IPS-18a (cell line): ENCODE measurements around the gene C12orf56.

Source experiments
- H3K27ac ChIP-seq: one replicate; pipeline ENCODE4 v1.5.1; 2013; ENCODE audit warnings: low read length
- H3K27me3 ChIP-seq: one replicate; pipeline ENCODE4 v1.6.1; 2013; ENCODE audit warnings: mild to moderate bottlenecking, low read length; ENCODE audit not compliant: control insufficient read depth, insufficient read depth
- H3K36me3 ChIP-seq: one replicate; pipeline ENCODE4 v1.6.1; 2013; ENCODE audit warnings: low read depth, low read length; ENCODE audit not compliant: control insufficient read depth
- H3K4me1 ChIP-seq: one replicate; pipeline ENCODE4 v1.6.1; 2013; ENCODE audit warnings: low read depth, low read length; ENCODE audit not compliant: control insufficient read depth
- H3K4me3 ChIP-seq: one replicate; pipeline ENCODE4 v1.5.1; 2013; ENCODE audit warnings: low read length
- H3K9ac ChIP-seq: one replicate; pipeline ENCODE4 v1.6.1; 2013; ENCODE audit warnings: mild to moderate bottlenecking, low read length, moderate library complexity
- H3K9me3 ChIP-seq: one replicate; pipeline ENCODE4 v1.6.1; 2013; ENCODE audit warnings: low read depth, low read length; ENCODE audit not compliant: control insufficient read depth

The C12orf56 gene

GRCh38 chr12:64258576-64258975 lies 132.0 kb downstream of the C12orf56 start:
- Histone ChIP-seq H3K9me3 (no peaks in the 10 kb centered on the region), H3K27ac (no peak overlapping the region), H3K9ac (no peak overlapping the region), H3K4me1 (no peaks in the 10 kb centered on the region), H3K4me3 (no peak overlapping the region), H3K27me3 (no peaks in the 10 kb centered on the region), H3K36me3 (no peaks in the 10 kb centered on the region)

DNA sequence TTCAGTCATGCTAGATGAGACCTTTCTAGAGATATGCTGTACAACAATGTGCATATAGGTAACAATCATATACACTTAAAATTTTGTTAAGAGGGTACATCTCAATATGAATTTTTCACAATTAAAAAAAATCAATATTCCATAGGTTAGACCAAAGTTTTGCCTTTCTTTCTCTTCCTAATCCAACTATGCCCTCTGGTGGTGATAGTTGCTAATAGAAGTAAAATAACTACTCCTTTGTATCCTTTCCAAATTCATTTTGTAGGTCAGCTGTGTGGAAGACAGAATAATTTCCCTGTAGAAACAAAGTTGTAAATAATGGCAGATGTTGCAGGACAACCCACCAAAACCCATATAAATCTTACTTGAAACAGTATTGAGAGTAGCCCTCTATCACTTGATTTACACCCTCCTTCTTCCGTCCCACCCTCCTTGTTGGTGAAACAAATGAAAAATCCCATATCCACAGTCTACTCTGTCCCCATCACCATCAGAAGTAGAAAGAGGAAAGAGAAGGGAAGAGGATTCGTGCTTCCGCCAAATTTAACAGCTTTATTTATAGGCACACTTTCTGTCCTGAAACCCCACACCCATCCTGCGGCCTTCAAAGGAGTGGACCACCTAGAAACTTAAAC lies 134.3 kb downstream of the C12orf56 start:
- H3K36me3 ChIP-seq, result no peaks in the 10 kb centered on the region
- no peaks in the 10 kb centered on the region for H3K4me1 ChIP-seq
- no peaks in the 10 kb centered on the region for H3K9me3 ChIP-seq
- no peak overlapping the region for H3K9ac ChIP-seq
- no peak overlapping the region for H3K27ac ChIP-seq
- H3K27me3 ChIP-seq, result no peaks in the 10 kb centered on the region
- no peak overlapping the region for H3K4me3 ChIP-seq

- Histone ChIP-seq H3K4me1 (no peaks in the 10 kb centered on the region), H3K4me3 (no peak overlapping the region)
Measured at GRCh38 chr12:64255249-64255648, 135.3 kb downstream of the C12orf56 start.

GRCh38 chr12:64253356-64253755 lies 137.2 kb downstream of the C12orf56 start:
- H3K4me3 ChIP-seq, result no peak overlapping the region
- H3K36me3 ChIP-seq, result no peaks in the 10 kb centered on the region
- H3K4me1 ChIP-seq, result no peaks in the 10 kb centered on the region
- H3K27me3 ChIP-seq, result no peaks in the 10 kb centered on the region
- no peak overlapping the region for H3K27ac ChIP-seq
- no peaks in the 10 kb centered on the region for H3K9me3 ChIP-seq
- H3K9ac ChIP-seq, result no peak overlapping the region

More at GRCh38 chr12:64255249-64255648, 135.3 kb downstream of the C12orf56 start:
- H3K36me3 ChIP-seq, result no peaks in the 10 kb centered on the region
- no peak overlapping the region for H3K9ac ChIP-seq
- H3K9me3 ChIP-seq, result no peaks in the 10 kb centered on the region
- H3K27ac ChIP-seq, result no peak overlapping the region
- no peaks in the 10 kb centered on the region for H3K27me3 ChIP-seq

- H3K36me3 ChIP-seq, result no peaks in the 10 kb centered on the region
- no peak overlapping the region for H3K9ac ChIP-seq
- no peaks in the 10 kb centered on the region for H3K9me3 ChIP-seq
- H3K27me3 ChIP-seq, result no peaks in the 10 kb centered on the region
- no peak overlapping the region for H3K4me3 ChIP-seq
- H3K4me1 ChIP-seq, result no peaks in the 10 kb centered on the region
- H3K27ac ChIP-seq, result no peak overlapping the region
Measured at GRCh38 chr12:64252681-64253080, 137.9 kb downstream of the C12orf56 start.

GRCh38 chr12:64243809-64244208 lies 146.7 kb downstream of the C12orf56 start:
- no peaks in the 10 kb centered on the region for H3K4me1 ChIP-seq
- H3K4me3 ChIP-seq, result no peak overlapping the region
- H3K36me3 ChIP-seq, result no peaks in the 10 kb centered on the region
- no peak overlapping the region for H3K9ac ChIP-seq
- no peak overlapping the region for H3K27ac ChIP-seq
- no peaks in the 10 kb centered on the region for H3K27me3 ChIP-seq
- H3K9me3 ChIP-seq, result no peaks in the 10 kb centered on the region

DNA sequence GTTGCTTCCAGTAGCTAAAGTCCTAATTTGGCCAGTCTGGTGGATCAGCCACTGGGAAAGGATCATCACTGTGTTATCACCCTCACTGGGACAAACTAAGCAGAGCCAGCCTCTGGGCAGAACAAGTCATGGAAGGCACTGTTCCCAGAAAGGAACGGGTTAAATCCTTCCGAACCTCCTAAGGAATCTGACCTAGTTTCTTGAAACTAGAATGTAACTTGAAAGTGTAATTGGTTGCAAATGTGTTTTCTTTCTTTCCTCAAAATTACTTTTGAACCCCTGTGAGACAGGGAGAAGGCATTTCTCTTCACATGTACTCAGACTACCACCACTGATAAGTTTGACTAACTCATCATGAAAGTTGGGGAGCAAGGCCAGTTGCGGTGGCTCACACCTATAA lies 149.8 kb downstream of the C12orf56 start:
- Histone ChIP-seq H3K36me3 (no peaks in the 10 kb centered on the region), H3K4me3 (no peak overlapping the region)

GRCh38 chr12:64237382-64237781 lies 153.2 kb downstream of the C12orf56 start:
- no peaks in the 10 kb centered on the region for H3K4me1 ChIP-seq
- no peaks in the 10 kb centered on the region for H3K36me3 ChIP-seq
- H3K4me3 ChIP-seq, result no peak overlapping the region
- no peak overlapping the region for H3K9ac ChIP-seq
- no peak overlapping the region for H3K27ac ChIP-seq
- H3K27me3 ChIP-seq, result no peaks in the 10 kb centered on the region
- H3K9me3 ChIP-seq, result no peaks in the 10 kb centered on the region

More for the DNA sequence above, 149.8 kb downstream of the C12orf56 start:
- Histone ChIP-seq H3K9me3 (no peaks in the 10 kb centered on the region), H3K4me1 (no peaks in the 10 kb centered on the region), H3K27me3 (no peaks in the 10 kb centered on the region), H3K9ac (no peak overlapping the region), H3K27ac (no peak overlapping the region)

GRCh38 chr12:64236549-64236948 lies 154.0 kb downstream of the C12orf56 start:
- H3K4me3 ChIP-seq, result no peak overlapping the region

DNA sequence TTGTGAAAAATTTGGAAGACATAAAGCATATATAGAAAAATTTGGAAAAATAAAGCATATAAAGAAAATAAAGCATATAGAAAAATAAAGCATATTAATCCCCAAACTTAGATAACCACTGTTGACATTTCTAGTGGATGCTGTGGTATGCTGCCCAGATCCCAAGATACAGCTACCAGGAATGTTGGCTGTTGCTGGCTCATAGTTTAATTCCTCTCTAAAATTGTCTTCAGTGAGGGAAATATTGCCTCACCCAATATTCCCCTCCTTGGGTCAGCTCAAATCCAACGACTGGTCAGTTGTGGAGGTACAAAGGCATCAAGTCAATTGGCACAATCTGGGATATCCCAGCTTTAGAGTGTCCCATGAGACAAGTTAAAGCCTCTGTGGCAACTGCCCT lies 158.4 kb downstream of the C12orf56 start:
- Histone ChIP-seq H3K4me1 (peaks cover 3% of the 10 kb centered on the region), H3K27me3 (no peaks in the 10 kb centered on the region), H3K4me3 (no peak overlapping the region), H3K9ac (no peak overlapping the region), H3K9me3 (no peaks in the 10 kb centered on the region), H3K27ac (no peak overlapping the region), H3K36me3 (no peaks in the 10 kb centered on the region)

More at GRCh38 chr12:64236549-64236948, 154.0 kb downstream of the C12orf56 start:
- Histone ChIP-seq H3K27ac (no peak overlapping the region), H3K36me3 (no peaks in the 10 kb centered on the region), H3K4me1 (no peaks in the 10 kb centered on the region), H3K27me3 (no peaks in the 10 kb centered on the region), H3K9ac (no peak overlapping the region), H3K9me3 (no peaks in the 10 kb centered on the region)

GRCh38 chr12:64229796-64230195 lies 160.8 kb downstream of the C12orf56 start:
- peaks cover 3% of the 10 kb centered on the region for H3K4me1 ChIP-seq
- H3K27me3 ChIP-seq, result no peaks in the 10 kb centered on the region
- H3K9me3 ChIP-seq, result no peaks in the 10 kb centered on the region
- H3K27ac ChIP-seq, result no peak overlapping the region
- H3K36me3 ChIP-seq, result no peaks in the 10 kb centered on the region
- no peak overlapping the region for H3K4me3 ChIP-seq
- no peak overlapping the region for H3K9ac ChIP-seq

DNA sequence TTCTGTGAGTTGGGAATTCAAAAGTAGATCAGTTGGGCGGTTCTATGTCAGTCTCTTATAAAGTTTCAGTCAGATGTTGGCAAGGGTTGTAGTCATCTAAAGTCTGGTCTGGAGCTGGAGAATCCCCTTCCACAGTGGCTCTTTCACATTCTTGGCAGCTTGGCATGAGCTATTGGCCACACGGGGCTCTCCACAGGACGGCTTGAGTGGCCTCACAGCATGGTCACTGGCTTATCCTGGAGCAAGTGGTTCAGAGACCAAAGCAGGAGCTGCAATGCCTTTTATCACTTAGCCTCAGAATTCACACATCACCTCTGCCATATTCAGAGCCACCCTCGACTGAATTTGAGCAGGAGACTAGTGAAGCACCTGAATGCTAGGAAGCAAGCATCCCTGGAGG lies 161.3 kb downstream of the C12orf56 start:
- Histone ChIP-seq H3K9ac (no peak overlapping the region), H3K9me3 (no peaks in the 10 kb centered on the region), H3K4me3 (no peak overlapping the region), H3K36me3 (no peaks in the 10 kb centered on the region), H3K27ac (no peak overlapping the region), H3K4me1 (peaks cover 3% of the 10 kb centered on the region), H3K27me3 (no peaks in the 10 kb centered on the region)
